GM19467 (cell line): ENCODE measurements around the gene IL11RA.

Source experiments
- ATAC-seq: cut with Tn5 transposase; IDR thresholded peaks from one replicate; pipeline ENCODE4 v1.9.1; 2021; ENCODE audit warnings: mild to moderate bottlenecking, moderate library complexity; ENCODE audit not compliant: unreplicated experiment

The IL11RA gene

DNA sequence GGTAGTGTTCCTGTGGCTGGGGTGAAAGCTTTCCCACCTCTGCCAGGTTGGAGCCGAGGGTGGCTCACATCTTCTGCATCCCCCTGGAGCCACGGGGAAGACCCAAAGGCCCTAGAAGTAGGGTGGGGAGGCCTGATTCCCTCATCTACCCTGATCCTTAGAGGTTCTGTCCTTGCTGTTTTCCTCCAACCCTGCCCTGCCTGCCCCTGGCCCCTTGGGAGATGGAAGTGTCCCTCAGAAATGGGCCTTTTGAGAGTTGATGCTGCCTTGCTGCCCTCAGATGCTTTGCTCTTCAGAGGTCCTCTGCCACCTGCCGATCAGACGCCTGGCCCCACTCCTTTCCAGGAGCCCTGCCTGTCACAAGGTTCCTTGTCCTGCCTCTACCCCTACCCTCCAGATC, 32.8 kb downstream of the IL11RA start:
- ATAC-seq, result no peak

DNA sequence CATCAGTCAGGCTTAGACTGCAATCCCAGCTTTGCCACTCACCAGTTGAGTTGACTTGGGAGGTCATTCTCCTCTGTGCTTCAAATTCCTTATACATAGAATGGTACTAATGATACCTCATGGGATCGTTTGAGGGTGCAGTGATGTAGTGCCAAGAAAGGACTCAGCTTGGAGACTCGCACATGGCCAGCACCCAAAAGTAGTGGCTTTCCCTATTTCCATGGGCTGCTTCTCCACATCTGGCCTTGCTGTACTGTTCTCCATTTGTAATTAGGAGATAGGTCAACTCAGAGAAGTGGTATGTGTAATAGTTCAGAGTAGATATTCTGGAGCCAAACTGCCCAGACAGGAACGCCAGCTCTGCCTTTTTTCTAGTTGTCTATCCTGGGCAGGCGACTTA, 33.6 kb downstream of the IL11RA start:
- no peak for ATAC-seq

DNA sequence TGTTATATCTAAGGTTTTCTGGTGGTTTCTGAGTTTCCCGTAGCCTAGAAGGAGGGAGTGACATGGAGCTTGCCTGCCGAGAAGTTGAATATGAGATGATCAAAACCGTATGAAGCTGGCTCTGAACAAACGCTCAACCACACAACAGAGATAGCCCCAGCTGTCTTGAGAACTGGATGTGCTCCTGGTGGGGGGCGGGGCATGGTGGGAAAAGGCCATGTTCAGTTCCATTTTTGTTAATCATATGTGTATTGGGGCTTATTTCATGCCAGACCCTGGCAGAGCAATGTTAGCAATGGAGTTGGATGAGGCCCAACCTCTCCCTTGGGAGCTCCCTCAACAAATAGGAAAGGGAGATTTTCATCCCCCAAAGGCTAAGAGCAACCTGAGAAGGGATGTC, 34.2 kb downstream of the IL11RA start:
- no peak for ATAC-seq

DNA sequence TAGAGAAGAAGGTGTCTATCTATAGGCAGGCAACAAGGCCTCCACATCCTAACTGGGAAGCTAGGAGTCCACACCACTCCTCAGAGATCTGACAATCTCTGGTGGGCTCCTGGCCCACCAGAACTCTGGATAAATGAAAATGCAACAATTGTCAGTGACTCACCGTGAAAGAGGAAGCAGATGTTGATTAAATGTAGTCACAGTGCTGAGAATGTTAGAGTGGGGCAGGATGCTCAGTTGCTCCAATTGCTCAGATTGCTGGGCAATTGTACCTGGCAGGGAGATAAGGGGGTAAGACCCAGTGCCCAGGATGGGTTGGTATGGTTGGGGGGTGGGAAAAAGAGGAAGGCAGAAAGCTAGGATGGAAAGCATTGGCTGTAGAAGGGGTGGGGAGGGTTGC, 34.7 kb downstream of the IL11RA start:
- ATAC-seq, result no peak

DNA sequence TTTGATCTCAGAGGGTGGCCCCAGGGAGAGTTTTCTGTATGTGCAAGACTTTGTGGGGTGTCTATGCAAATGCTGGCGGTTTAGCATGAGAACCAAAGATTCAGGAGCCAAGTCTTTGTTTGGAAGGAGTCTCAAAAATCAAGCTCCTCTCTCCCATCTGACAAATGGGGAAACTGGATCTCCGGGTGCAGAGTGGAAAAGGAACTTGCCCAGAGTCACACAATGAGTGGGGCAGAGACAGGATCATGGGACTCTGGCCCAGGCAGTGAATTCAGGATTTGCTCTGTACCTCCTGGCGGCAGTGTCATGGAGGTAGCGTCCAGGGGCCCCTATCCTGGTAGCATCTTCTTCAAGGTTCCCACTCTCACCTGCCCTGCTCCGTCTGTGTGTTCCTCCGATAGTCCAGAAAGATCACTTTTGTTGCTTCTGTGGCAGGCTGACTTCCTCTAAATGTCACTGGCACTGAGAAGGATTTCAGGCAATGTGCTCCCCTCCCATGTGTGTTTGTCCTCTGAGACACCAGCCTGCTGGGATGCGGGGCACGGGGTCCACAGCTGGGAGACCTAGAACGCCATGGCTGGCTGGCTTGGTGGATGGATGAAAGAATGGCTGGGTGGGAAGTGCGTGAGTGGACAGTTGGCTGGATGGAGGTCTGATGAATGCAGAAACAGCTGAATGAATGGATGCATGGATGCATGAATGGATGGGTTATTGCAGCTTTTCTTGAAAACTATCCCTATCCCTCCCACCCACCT, 35.5 kb downstream of the IL11RA start:
- ATAC-seq, result no peak

DNA sequence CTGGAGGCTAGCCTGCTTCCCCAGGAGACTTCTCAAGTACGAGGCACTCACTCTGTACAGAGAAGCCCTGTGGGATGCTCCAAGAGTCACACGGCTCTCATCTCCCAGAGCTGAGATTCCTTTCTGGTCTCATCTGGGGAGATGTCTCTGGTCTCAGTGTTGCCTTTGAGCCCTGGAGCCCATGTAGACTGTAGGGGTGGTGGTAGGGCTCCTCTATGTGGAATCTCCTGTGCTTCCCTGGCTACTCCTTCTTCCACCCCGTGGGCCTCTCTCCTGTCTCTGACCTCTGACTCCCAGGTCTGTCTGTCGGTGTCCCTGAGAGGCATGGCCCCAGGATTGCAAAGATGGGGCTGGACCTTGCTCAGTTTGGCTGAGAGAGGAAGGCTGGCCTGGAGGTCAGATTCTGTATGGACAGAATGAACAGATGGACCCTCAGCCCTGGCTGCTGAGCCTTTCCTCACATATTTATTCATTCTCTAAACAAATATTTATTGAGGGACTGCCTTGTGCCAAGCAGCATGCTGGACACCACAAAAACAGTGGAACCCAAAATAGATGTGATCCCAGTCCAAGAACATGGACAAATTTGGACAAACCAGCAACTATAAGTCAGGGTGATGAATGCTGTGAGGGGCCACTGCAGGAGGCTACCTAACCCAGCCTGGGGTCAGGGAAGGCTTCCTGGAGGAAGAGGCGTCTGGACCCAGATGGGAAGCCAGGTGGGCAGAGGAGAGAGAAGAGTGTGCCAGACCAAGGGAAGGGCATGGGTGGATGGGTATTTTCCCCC, 36.5 kb downstream of the IL11RA start:
- no peak for ATAC-seq

DNA sequence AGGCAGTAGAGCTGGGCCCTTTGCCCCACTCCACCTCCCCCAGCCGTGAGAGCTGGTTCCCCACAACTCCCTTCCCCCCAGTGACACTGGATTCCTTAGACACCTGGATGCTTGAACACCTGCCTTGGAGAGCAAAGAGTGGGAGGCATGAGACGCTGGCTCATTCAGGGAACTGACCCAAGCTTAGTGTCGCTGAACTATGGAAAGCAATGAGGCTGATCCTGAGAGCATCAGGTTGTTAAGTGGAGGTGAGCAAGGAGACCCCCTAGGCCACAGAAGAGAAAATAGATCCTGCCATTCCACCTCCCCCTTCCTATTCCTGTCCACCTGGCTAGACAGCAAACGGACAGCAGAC, 37.1 kb downstream of the IL11RA start:
- no peak for ATAC-seq

DNA sequence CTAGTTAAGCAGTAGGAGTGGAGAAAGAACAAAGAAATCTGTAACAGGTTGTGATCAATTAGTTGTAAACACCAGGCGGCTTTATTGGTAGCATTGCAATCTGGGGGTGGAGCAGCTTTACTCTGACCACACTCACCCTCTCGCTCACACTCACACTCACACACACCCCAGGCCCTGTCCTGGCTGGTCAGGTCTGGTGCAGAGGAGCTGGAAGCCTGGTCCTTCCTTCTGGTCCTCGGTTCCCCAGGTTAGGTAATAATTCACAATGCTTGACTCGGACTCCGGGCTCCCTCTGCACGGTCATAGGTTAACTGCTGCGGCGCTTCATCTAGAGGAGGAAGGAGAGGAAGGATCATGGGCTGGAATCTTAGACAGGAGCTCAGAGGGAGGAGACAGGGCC, 37.5 kb downstream of the IL11RA start:
- no peak for ATAC-seq

DNA sequence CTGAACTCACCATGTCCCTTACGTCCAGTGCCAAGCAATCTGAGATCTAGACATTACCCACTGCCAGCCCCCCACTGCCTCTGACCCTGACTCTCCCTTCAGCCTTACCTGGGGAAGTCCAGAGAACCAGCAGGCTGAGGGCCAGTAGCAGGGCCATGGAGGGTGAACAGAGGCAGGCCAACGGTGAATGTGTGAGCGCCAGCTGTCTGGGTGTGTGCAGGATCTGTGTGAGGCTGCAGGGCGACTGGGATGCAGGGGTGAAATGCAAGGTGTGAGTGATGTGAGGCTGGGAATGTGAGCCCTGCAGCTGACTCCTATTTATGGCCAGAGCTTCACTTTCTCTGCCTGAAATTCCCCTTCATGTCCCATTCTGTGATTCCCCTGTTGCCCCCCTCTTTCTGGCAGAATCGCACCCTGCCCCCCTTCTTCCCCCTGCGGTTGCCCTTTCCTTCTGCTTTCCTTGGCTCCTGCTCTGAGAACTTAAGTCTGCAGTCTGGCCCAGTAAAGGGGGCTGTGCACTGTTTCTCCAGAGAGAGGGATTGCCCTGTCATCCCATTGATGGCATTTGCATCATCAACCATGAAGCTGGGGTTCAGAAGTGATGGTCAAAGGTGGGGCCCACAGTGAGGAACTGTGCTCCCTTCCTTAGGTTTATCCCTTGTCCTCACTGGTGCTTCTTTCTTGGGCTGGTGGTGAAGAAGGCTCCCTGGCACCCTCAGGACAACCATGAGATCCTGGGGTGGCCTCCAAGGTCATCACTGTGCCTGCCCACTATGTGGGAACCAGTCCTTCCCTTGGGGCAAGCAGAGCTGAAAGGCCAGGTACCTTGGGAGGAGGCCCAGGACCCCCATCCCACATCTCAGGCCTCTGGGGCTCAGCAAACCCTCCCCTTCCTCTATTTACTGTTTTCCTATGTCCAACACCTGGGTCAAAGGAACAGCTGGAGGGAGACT, 39.3 kb downstream of the IL11RA start, which contains the start of gene CCL19:
Gene CCL19, minus strand, starts transcription at position 294 of the 953 bp plus-strand sequence. Its CDS starts 137 bp downstream, at position 157.
- no peak for ATAC-seq

DNA sequence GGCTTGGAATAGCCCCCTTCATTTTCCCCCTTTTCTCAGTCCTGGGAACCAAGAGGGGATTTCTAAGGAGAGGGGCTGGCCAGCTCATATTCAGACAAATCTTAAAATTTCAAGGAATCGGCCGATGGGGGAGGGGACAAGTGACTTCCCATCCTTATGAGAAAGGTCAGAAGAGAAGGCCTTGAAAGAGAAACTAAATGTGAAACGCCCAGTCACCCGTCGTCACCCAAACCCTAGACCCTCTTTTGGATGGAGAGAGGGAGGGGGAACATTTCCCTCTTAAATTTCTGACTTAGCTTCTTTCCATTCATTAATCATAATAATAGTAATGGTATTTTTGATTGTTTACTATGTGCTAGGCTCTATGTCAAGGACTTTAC, 39.9 kb downstream of the IL11RA start:
- no peak for ATAC-seq

DNA sequence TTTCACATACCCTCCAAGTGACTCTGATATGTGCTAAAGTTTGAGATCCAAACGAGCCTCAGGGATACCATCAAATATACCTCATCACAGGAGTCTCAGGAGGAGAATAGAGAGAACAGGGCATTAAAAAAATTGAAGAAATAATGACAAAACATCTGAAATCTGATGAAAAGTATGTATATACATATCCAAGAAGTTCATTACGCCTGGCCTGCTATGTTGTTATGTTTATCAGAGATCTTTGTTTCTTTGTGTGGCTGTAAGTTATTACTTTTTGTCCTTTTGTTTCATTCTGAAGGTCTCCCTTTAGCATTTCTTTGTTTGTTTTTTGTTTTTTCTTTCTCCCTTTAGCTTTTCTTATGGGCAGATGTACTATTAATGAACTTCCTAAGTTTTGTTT, 41.6 kb downstream of the IL11RA start:
- no peak for ATAC-seq

DNA sequence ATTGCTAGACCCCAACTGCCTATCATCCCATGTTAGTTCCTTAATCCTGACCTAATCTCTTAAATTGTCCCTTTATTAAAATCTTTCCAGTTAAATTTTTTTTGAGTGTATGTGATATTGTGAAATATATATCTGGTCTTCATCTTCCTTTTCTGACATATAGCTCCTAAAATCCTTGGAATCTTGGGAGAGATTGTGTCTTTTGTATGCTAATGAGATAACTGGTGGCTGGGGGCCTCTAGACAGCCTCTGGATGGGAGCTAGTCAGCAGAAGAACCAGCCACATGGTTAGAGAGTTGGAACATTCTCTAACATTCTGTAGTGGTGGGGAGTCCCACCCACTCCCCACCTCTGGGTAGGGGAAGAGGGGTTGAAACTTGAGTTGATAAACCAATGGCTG, 42.8 kb downstream of the IL11RA start:
- ATAC-seq, result no peak

DNA sequence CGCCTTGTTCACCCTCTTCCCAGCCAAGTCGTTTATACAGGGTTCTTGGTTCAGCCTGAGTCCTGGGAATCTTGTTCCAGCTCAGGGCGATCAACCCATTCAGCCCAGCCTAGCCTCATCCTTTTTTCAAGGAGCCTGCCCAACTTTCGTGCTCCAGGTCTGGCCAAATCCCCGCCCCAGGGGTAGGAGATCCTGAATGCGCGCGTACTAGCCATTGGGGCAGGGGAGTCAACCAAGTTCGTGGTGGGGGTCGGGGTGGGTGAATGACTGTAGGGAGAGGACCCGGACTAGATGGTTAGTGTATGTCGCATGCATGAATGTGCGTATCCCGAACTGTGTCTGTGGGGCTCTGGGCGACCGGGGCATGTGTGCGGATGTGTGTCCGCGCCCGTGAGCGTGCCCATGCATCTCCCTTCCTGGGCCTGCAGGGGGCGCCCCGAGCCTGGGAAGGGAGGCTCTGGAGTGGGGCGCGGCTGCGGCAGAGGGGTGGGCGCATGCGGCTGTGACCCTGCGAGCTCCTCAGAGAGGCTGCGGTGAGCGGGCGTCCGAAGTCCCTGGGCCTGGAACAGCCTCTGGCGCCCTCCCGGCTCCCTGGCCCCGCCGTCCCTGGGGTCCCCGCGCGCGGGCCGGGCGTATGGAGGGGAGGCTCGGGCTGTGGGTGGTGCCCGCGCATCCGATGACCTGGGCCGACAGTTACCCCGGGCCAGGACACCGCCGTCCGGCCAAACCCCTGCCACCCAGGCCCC, 49.2 kb downstream of the IL11RA start:
- ATAC-seq, result no peak

DNA sequence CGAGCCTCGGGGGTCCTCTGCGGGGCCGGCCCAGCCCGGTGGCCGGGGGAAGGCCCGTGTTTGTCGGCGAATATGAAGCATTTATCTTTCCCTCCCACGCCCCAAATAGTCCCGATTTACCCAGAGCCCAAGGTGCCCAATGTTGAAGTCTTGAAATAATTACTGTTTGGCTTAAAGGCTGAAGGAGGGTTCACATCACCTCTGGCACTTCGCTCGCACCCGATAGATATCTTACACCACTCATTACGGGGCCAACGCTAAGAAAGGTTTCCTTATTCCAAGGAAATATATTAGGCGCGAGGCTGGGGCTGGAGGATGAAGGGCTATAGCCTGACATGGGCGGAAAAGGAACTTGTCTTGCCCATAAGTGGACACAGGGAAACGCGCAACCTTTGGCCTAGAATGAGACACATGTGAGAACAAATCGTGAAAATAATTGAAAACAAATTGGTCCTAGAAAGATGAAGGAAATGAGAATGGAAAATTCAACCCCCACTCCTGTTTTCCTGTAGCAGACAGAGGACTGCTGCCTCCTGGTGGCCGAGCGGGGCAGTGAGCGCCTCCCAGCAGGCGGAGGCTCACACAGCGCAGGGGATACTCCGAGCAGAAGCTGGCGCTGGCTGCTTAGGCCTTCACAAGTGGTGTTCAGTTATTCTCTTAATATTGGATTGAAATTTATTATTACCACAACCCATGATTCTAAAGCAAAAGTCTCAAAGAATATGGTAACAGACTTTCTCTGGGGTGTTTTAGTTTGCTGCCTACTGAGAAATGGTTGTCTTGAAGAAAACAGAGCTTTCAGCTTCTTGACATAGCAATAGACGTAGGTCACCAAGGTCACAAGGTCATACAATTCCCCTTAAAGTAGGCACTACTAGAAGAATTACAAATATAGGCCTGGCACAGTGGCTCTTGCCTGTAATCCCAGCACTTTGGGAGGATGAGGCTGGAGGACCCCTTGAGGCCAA, 50.1 kb downstream of the IL11RA start:
- no peak for ATAC-seq

DNA sequence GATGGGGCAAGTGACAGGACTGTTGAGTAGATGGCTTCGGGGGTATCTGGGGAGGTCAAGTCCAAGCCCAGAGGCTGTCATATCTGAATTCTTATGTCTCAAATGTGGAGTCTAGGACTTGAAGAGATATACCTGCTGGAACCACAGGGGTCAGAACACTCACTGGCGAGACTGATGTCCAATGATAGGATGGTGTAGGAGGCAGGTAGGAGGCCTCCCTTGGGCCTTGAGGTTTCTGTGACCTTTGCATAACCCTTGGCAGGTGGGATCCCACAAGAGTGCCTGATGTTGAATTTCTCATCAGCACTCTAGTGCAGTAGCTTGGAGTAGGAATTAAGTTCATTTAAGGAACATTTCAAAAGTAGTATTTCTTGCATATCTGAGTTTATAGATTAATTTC, 55.1 kb downstream of the IL11RA start:
- ATAC-seq, result no peak

DNA sequence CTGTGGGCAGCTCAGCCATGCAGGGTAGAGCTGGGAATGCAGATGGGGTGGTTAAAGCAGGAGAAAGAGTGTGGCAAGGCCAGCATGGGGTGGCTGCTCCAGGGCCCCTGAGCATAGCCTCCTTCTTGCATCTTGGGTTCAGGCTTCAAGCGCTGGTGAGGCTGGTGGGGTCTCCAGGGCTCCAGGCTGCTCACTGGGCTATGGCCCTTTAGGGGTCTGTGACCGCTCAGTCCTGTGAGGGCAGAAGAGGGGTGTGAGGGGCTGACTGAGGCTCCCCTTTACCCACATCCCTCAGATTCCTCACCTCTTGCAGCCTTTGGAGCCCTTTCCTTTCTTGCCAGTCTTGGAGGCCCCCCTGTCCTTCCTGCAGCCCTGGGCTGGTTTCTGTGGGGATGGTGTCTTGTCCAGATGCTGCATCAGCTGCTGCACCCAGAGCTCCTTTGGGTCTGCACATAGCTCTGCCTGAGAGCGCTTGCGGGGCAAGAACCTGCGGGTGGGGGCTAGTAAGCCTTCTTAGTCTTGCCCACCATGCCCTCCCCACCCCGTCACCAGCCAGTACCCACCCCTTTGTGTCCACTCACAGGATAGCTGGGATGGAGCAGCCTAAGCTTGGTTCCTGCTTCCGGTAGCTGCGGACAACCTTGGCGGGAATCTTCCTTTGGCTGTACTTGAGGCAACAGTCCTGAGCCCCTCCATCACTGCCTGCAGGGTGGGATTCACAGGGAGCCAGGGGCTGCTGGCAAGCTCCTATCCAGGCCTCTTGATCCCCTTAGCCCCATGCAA, 57.4 kb downstream of the IL11RA start:
- no peak for ATAC-seq

DNA sequence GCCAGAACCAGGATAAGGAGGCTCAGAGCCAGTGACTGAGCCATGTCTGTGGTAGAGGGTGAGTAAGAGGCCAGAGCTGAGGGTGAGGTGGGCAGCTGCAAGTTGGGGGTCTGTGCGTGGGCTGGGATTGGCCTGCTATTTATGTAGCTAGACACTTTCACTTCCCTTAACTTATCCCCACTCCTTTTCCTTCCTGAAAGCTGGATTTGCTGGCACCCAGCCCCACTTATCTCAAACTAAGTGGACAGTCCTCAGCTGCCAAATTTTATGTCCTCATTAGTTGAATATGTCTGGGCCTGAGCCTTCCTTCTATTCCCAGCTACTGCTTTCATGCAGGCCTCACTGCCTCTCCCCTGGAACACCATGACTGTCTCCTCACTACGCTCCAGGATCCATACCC, 58.0 kb downstream of the IL11RA start, which contains the start of gene CCL21:
Gene CCL21, minus strand, starts transcription at position 114 of the 400 bp plus-strand sequence. Its CDS starts 70 bp downstream, at position 44.
- ATAC-seq, result no peak
